K562 (cell line): ENCODE results near the gene SND1. TPM values are rescaled to one million over a fixed set of nuclear protein-coding genes. Genes with fewer than 3 reads are reported as not detected.

Experiments
- PTBP1 ChIP-seq: fragments of 200-400 bp; formaldehyde crosslinking; IDR thresholded peaks from 2 replicates; pipeline ENCODE4 v1.6.1; 2017; ENCODE audit warnings: low read depth, low read length
- RAD51 ChIP-seq: fragments of 450-650 bp; IDR thresholded peaks from 2 replicates; pipeline ENCODE4 v1.7.1; 2016; ENCODE audit warnings: low read depth, mild to moderate bottlenecking, borderline replicate concordance
- polyA plus RNA-seq, 8 experiments: library from polyadenylated mRNA; depleted of rRNA in 4 of 8; stranded (reverse) in 5 of 8; unstranded in 3 of 8; fragments of >200 nt; fragmentation: Nextera tagmentation in 2 of 8; fragmentation: Illumina TruSeq in 1 of 8; extraction: Ambion mirVana in 2 of 8; extraction: Trizol in 1 of 8; gene quantifications; 2 replicates each; pipeline versions ENCODE4 v1.2.1 to v1.2.3, GENCODE V29; 2011 to 2014; ENCODE audit warnings: inconsistent platforms in 1 of 8, missing spikeins in 1 of 8
- total RNA-seq, 7 experiments: library from RNA; depleted of rRNA in 6 of 7; stranded (reverse); fragments of >200 nt in 6 of 7; fragmentation: Illumina TruSeq in 2 of 7; extraction: Trizol in 2 of 7; gene quantifications; 2 replicates each; pipeline versions ENCODE4 v1.2.1 to v1.2.3, GENCODE V29; 2011 to 2021; ENCODE audit warnings: low replicate concordance in 1 of 7
- TF ChIP-seq, protein P1 (sequence below), 2 experiments: fragments of 450-650 bp in 1 of 2; sonication (generic) in 1 of 2; formaldehyde crosslinking in 1 of 2; IDR thresholded peaks; 2 replicates each; pipeline versions ENCODE4 v1.7.1 to v1.9.0; 2016 to 2022; ENCODE audit warnings: inconsistent platforms in 1 of 2, mild to moderate bottlenecking in 1 of 2, missing genetic modification reagents in 1 of 2

The SND1 gene
- total and polyA plus RNA-seq, 9 of the 15 experiments (the other 6 are each of a cell fraction or from before 2014, with no cell fraction given), result 46.5 to 307 (median 191) TPM

DNA sequence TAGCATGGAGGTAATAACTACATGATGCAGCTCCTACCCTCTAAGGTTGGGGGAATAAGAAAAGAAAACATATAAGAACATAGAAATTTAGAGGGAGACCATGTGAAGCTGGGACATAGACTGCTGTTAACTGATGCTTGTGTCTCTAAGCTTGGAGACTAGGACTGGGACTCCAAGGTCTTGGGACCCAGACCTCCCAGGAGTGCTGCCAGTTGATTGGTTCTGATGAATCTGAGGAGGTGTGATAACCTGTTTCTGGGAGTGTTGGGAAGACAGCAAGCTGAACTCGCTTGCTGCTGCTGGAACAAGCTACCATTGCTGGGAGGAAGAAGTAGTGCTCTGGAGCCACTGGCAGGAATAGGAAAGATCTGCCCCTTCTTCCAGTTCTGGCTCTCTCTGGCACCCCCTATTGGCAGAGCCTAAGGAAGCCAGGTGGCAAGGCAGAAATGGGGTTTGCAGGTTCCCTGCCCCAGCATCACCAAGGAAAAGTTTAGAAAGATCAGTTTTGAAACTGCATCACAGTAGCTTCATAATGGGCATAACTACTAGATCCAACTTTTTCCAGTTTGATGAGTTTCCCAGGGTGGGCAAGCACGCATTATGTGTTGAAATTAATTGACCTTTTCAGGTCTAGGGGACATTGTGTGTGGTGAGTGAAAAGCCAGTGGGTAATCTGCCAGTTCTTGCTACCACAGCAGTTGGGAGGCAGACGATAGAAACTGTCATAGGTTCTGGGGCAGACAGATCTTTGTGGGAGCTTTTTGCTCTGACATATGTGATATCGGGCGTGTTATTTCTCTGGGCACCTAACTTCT lies 140.7 kb downstream of the SND1 start (continued):
- TF ChIP-seq, protein P1, sequence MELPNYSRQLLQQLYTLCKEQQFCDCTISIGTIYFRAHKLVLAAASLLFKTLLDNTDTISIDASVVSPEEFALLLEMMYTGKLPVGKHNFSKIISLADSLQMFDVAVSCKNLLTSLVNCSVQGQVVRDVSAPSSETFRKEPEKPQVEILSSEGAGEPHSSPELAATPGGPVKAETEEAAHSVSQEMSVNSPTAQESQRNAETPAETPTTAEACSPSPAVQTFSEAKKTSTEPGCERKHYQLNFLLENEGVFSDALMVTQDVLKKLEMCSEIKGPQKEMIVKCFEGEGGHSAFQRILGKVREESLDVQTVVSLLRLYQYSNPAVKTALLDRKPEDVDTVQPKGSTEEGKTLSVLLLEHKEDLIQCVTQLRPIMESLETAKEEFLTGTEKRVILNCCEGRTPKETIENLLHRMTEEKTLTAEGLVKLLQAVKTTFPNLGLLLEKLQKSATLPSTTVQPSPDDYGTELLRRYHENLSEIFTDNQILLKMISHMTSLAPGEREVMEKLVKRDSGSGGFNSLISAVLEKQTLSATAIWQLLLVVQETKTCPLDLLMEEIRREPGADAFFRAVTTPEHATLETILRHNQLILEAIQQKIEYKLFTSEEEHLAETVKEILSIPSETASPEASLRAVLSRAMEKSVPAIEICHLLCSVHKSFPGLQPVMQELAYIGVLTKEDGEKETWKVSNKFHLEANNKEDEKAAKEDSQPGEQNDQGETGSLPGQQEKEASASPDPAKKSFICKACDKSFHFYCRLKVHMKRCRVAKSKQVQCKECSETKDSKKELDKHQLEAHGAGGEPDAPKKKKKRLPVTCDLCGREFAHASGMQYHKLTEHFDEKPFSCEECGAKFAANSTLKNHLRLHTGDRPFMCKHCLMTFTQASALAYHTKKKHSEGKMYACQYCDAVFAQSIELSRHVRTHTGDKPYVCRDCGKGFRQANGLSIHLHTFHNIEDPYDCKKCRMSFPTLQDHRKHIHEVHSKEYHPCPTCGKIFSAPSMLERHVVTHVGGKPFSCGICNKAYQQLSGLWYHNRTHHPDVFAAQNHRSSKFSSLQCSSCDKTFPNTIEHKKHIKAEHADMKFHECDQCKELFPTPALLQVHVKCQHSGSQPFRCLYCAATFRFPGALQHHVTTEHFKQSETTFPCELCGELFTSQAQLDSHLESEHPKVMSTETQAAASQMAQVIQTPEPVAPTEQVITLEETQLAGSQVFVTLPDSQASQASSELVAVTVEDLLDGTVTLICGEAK (IDR thresholded peaks at IDR 0.05), result no peak
- TF ChIP-seq, protein P1 (CRISPR knock-in tag; IDR thresholded peaks at IDR 0.05), result no peak
- TF ChIP-seq PTBP1 (no peak), RAD51 (no peak)
